ENCODE results near the gene IQSEC1. TPM values are rescaled to one million over a fixed set of nuclear protein-coding genes. Genes with fewer than 3 reads are reported as not detected.
A peak's percentile ranks its signal among the peaks of the same experiment; 100 is the strongest.

Gene IQSEC1
- total and polyA plus RNA-seq, 9 of the 15 experiments (the other 6 are each of a cell fraction or from before 2014, with no cell fraction given) = 0.56 to 39.0 (median 6.8) TPM

DNA sequence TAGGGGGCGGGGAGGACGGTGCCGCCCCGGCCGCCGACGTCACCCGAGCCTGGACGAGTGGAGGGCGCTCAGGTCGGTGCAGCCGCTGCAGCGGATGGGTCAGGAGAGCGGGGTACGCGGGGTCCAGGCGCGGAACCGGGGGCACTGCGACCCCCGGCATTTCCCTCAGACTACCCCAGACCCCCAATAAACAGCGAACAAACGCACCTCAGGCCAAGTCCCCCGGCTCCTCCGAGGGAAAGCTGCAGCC is 78.9 kb downstream of the IQSEC1 start (continued):
- peak; percentile 37; the same call in 1 of the 2 replicates for TF ChIP-seq CREB1 (IDR thresholded peaks at IDR 0.05)
- TF ChIP-seq CREB1 (CRISPR knock-in tag; IDR thresholded peaks at IDR 0.05) = peak; percentile 50; the same call in 1 of the 2 replicates
- no peak for TF ChIP-seq ZNF695 (CRISPR knock-in tag; IDR thresholded peaks at IDR 0.05)
- no peak for TF ChIP-seq RB1 (IDR thresholded peaks at IDR 0.05; ENCODE audit: low read depth)
- no peak for TF ChIP-seq ZNF766 (CRISPR knock-in tag; conservative IDR thresholded peaks at IDR 0.05)
- TF ChIP-seq ZBTB7A (IDR thresholded peaks at IDR 0.05; ENCODE audit: borderline replicate concordance, control insufficient read depth, low read depth, low read length) = peak; percentile 59; the same call in 1 of the 2 replicates
- no peak for TF ChIP-seq ETS2 (tag; IDR thresholded peaks at IDR 0.05; ENCODE audit: borderline replicate concordance, poor library complexity, severe bottlenecking)
- no peak for TF ChIP-seq SMAD3 (CRISPR knock-in tag; conservative IDR thresholded peaks at IDR 0.05)
- no peak for TF ChIP-seq ATF1 (CRISPR knock-in tag; IDR thresholded peaks at IDR 0.05)
- peak; percentile 54; the same call in 1 of the 2 replicates for TF ChIP-seq ATF1 (tag; IDR thresholded peaks at IDR 0.05)
- peak; percentile 80 for TF ChIP-seq CHD1 (IDR thresholded peaks at IDR 0.05; ENCODE audit: low read length)
- TF ChIP-seq ESRRA (IDR thresholded peaks at IDR 0.05; ENCODE audit: borderline replicate concordance, low read depth) = peak; percentile 46; the same call in 1 of the 2 replicates
- peak; percentile 90; the same call in 1 of the 2 replicates for TF ChIP-seq NR1H2 (CRISPR knock-in tag; IDR thresholded peaks at IDR 0.05)
- TF ChIP-seq HCFC1 (IDR thresholded peaks at IDR 0.05; ENCODE audit: low read depth, low read length) = no peak
- TF ChIP-seq NR4A1 (CRISPR knock-in tag; IDR thresholded peaks at IDR 0.05) = no peak
- peak; percentile 56; the same call in 1 of the 2 replicates for TF ChIP-seq NR4A1 (tag; IDR thresholded peaks at IDR 0.05)
- TF ChIP-seq DMBX1 (CRISPR knock-in tag; IDR thresholded peaks at IDR 0.05; ENCODE audit: borderline replicate concordance) = peak; percentile 13; the same call in 1 of the 2 replicates
- TF ChIP-seq, protein P1, sequence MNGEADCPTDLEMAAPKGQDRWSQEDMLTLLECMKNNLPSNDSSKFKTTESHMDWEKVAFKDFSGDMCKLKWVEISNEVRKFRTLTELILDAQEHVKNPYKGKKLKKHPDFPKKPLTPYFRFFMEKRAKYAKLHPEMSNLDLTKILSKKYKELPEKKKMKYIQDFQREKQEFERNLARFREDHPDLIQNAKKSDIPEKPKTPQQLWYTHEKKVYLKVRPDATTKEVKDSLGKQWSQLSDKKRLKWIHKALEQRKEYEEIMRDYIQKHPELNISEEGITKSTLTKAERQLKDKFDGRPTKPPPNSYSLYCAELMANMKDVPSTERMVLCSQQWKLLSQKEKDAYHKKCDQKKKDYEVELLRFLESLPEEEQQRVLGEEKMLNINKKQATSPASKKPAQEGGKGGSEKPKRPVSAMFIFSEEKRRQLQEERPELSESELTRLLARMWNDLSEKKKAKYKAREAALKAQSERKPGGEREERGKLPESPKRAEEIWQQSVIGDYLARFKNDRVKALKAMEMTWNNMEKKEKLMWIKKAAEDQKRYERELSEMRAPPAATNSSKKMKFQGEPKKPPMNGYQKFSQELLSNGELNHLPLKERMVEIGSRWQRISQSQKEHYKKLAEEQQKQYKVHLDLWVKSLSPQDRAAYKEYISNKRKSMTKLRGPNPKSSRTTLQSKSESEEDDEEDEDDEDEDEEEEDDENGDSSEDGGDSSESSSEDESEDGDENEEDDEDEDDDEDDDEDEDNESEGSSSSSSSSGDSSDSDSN (IDR thresholded peaks at IDR 0.05; ENCODE audit: borderline replicate concordance in 1 of 2, low read depth in 2 of 2, low read length in 2 of 2) = 0 out of 4 replicates have a peak, but pooled peaks of 1 of the 2 experiments have one; percentile 19
- peak; percentile 84 for TF ChIP-seq CREM (IDR thresholded peaks at IDR 0.05; ENCODE audit: low read depth)
- no peak for TF ChIP-seq RUNX1 (IDR thresholded peaks at IDR 0.05; ENCODE audit: low read depth)
- no peak for TF ChIP-seq FOXM1 (IDR thresholded peaks at IDR 0.05; ENCODE audit: low read depth)
- TF ChIP-seq FOXM1 (CRISPR knock-in tag; IDR thresholded peaks at IDR 0.05; ENCODE audit: low read depth) = 0 out of 2 replicates have a peak, but pooled peaks have one; percentile 43
